Progenitor cell of endocrine pancreas (in vitro differentiated cells): ENCODE results near the gene CNBP. TPM values are rescaled to one million over a fixed set of nuclear protein-coding genes. Genes with fewer than 3 reads are reported as not detected.
"Not testable (repeated sequence)": the region's sequence is repeated elsewhere in the genome, so short reads cannot be mapped to it uniquely, and the experiment has no call there.

Source experiments
- DNase-seq: peaks from one replicate; pipeline ENCODE4 v3.0.0; 2021; ENCODE audit warnings: low spot score; ENCODE audit not compliant: unreplicated experiment
- H3K27ac Mint-ChIP-seq: 2 replicates; pipeline ENCODE4 v1.8.0; 2021; ENCODE audit warnings: mild to moderate bottlenecking, moderate library complexity, mixed read lengths
- H3K27me3 Mint-ChIP-seq: 2 replicates; pipeline ENCODE4 v1.8.0; 2021; ENCODE audit warnings: mixed read lengths
- H3K36me3 Mint-ChIP-seq: 2 replicates; pipeline ENCODE4 v1.8.0; 2022; ENCODE audit warnings: mixed read lengths; ENCODE audit not compliant: insufficient read depth
- H3K4me1 Mint-ChIP-seq: 2 replicates; pipeline ENCODE4 v1.8.0; 2021; ENCODE audit warnings: low read depth, mixed read lengths
- H3K4me3 Mint-ChIP-seq: 2 replicates; pipeline ENCODE4 v1.8.0; 2021; ENCODE audit warnings: low read depth, mild to moderate bottlenecking, moderate library complexity, mixed read lengths
- H3K9me3 Mint-ChIP-seq: 2 replicates; pipeline ENCODE4 v1.8.0; 2021; ENCODE audit warnings: low read depth, mixed read lengths
- CTCF ChIP-seq: fragments of 200-600 bp; sonication (generic); IDR thresholded peaks from one replicate; pipeline ENCODE4 v1.5.0; 2021; ENCODE audit warnings: antibody characterized with exemption, mild to moderate bottlenecking; ENCODE audit not compliant: unreplicated experiment
- total RNA-seq: library from RNA; stranded (reverse); gene quantifications from 2 replicates; pipeline ENCODE4 v1.2.1, GENCODE V29; 2021

Gene CNBP
- total RNA-seq, 1 donor from 2014 or later, result 194 TPM

- Mint-ChIP-seq H3K4me3 (no peak overlapping the region), H3K36me3 (peaks cover 1% of the 10 kb centered on the region), H3K27me3 (no peaks in the 10 kb centered on the region), H3K9me3 (no peaks in the 10 kb centered on the region), H3K4me1 (no peaks in the 10 kb centered on the region), H3K27ac (no peak overlapping the region)
- no peak for TF ChIP-seq CTCF
- no peak for DNase-seq
These were observed 43.8 kb downstream of the CNBP start for GRCh38 chr3:129139911-129140310.

- H3K27ac Mint-ChIP-seq, H3K9me3 Mint-ChIP-seq, H3K27me3 Mint-ChIP-seq, H3K4me3 Mint-ChIP-seq, H3K4me1 Mint-ChIP-seq, H3K36me3 Mint-ChIP-seq, DNase-seq: not testable (repeated sequence)
These were observed 47.4 kb downstream of the CNBP start for GRCh38 chr3:129136275-129136674.

GRCh38 chr3:129132097-129132866 lies 51.4 kb downstream of the CNBP start:
- no peak for TF ChIP-seq CTCF
- no peak for DNase-seq
- H3K4me1 Mint-ChIP-seq, result no peaks in the 10 kb centered on the region
- H3K36me3 Mint-ChIP-seq, result peaks cover 11% of the 10 kb centered on the region
- no peak overlapping the region for H3K27ac Mint-ChIP-seq
- H3K4me3 Mint-ChIP-seq, result no peak overlapping the region
- H3K27me3 Mint-ChIP-seq, result no peaks in the 10 kb centered on the region
- no peaks in the 10 kb centered on the region for H3K9me3 Mint-ChIP-seq

- Mint-ChIP-seq H3K4me3 (no peak overlapping the region), H3K27me3 (no peaks in the 10 kb centered on the region), H3K9me3 (no peaks in the 10 kb centered on the region), H3K4me1 (no peaks in the 10 kb centered on the region), H3K27ac (no peak overlapping the region), H3K36me3 (peaks cover 13% of the 10 kb centered on the region)
- DNase-seq, result no peak
- TF ChIP-seq CTCF, result no peak
These were observed 52.1 kb downstream of the CNBP start for GRCh38 chr3:129131465-129132088.

GRCh38 chr3:129130291-129130813 lies 53.3 kb downstream of the CNBP start:
- Mint-ChIP-seq H3K27me3 (no peaks in the 10 kb centered on the region), H3K27ac (no peak overlapping the region), H3K4me1 (no peaks in the 10 kb centered on the region), H3K9me3 (no peaks in the 10 kb centered on the region), H3K36me3 (peaks cover 14% of the 10 kb centered on the region), H3K4me3 (no peak overlapping the region)
- DNase-seq, result no peak
- TF ChIP-seq CTCF, result no peak
